Activated CD8-positive, alpha-beta memory T cell treated with anti-CD3 and anti-CD28 coated beads for 1 hour (primary cell): ENCODE measurements around the gene IL17A.

ENCODE experiments used
- DNase-seq, 2 donors: peaks; one replicate each; pipeline ENCODE4 v3.0.0-alpha.2; 2020; ENCODE audit warnings: low read depth in 1 of 2; ENCODE audit errors: extremely low read depth in 1 of 2

Gene IL17A

DNA sequence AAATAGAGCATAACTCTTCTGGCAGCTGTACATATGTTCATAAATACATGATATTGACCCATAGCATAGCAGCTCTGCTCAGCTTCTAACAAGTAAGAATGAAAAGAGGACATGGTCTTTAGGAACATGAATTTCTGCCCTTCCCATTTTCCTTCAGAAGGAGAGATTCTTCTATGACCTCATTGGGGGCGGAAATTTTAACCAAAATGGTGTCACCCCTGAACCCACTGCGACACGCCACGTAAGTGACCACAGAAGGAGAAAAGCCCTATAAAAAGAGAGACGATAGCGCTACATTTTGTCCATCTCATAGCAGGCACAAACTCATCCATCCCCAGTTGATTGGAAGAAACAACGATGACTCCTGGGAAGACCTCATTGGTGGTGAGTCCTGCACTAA lies at the start of gene IL17A:
IL17A (plus strand) TSS at position 301 of the 400 bp plus-strand sequence; CDS start at position 358, 57 bp downstream.
- DNase-seq = no peak

DNA sequence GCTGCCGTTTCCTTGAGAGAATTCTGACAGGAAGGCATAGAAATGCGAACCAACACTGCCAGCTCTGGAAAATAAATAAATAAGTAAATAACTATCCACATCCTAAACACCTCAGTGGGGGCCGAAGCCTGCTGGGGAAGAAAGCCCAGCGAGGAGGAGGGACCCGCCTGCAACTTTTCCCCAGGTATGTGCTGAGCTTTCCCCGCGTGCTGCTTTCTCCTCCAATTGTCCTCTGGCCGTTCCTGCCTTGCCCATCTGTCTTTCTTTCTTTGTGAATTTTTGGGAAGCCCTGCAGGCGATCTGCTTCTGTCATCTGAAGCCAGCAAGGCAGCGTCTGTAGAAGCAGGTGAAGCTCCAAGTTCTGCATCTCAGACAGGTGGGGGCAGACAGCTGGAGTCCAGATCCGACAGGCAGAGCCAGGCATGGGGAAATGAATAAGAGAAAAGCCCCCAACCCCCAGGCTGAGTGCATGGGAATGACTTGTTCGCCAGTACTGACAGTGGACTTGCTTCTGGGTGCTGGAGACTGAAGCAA lies 49.2 kb upstream of the IL17A start:
- DNase-seq = no peak

DNA sequence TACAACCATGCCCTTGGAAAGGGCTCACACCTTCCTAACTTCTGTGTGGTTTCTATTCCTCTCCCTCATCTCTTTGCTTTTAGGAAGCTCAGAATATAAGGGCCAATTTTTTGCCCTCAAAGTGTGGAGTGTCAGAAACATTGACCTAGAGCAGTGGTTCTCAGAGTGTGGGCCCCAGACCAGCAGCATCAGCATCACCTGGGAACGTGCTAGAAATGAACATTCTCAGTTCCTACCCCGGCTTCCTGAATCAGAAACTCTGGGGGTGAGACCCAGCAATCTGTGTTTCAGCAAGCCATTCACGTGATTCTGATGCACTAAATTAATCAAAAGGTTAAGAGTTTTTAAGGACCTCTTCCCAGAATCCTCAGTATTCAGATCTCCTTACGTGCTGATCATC lies 47.9 kb upstream of the IL17A start:
- DNase-seq = no peak

DNA sequence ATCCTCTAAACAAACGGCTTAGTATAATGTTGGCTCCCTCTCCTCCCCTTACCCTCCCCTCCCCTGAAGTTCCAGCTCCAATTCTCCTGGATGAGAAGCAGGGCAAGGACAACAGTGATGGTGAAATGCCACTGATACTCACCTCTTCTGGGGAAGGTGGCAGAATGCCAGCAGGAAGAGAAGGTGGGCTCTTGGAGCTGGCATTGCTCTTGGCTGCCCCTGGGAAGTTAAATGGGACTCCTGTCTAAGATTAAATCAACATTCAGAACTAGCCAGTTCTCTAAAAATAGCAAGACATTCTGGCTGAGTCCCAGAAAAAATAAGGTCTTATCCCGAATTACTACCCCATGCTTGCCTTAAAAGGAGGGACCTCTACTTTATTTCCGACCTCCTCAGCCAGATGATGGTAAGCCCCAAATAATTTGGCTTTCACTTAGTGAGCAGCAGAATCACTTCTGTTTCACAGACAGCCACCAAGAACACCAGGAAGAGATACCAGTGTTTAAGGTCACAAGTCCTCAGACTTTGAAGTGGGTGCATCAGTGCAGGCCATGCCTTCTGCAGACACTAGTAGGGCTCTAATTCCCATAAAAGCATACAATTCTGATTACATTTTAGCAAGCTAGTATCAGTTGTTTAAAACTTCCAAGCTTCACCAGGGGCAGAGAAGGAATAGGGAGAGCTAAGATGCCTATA lies 46.0 kb upstream of the IL17A start:
- no peak for DNase-seq

DNA sequence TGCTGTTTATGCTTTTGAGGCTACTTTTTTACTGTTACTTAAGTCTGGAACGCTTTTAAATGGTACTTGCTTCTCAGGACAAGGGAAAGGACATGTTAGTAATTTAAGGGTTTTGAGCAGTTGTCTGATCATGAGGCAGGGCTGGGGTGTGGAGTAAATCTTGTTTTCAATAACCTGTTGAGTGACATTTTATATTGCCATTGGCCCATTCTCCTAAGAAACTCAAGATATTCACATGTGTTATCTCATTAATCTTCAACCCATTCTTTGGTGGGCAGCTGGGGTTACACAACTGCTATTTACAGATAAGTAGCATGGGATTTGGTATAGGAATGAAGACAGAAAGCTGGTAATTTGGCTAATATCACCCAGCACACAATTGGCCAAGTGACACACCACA lies 44.6 kb upstream of the IL17A start:
- no peak for DNase-seq

DNA sequence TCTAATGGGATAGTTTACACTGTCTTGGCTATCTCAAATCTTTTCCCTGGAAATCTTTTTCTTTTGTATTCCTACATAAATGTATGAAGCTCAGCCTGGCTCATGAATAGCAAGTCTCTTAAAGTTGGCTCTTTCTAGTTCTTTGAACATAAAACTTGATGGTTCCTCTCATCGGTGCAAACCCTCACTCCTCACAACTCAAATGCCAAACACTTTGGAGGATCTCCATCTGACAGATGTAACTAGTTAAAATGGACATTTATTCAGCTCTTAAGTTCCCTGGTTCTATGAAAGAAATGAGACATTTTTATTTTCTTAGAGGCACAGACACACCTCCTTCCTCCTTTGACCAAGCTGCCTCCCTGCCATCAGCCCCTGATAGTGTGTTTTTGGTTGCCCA lies 43.6 kb upstream of the IL17A start:
- no peak for DNase-seq

DNA sequence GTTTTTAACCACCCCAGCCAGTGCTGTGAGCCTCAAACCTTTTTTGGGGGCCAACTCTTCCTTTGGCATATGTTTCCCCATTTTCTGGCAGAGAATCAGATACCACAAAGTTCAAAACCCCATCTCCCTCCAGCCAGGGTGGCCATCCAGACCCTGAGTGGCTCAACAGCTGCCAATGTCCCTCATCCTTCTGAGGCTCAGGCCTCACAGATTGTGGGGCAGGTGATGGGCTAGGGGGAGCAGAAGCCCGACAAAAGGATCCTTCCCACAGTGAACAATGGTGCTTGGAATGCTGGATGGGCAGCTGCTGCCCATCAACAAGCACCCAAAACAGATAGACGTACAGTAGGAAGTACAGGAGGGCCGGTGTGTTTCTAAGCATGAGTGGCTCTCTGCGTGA lies 42.6 kb upstream of the IL17A start:
- no peak for DNase-seq

DNA sequence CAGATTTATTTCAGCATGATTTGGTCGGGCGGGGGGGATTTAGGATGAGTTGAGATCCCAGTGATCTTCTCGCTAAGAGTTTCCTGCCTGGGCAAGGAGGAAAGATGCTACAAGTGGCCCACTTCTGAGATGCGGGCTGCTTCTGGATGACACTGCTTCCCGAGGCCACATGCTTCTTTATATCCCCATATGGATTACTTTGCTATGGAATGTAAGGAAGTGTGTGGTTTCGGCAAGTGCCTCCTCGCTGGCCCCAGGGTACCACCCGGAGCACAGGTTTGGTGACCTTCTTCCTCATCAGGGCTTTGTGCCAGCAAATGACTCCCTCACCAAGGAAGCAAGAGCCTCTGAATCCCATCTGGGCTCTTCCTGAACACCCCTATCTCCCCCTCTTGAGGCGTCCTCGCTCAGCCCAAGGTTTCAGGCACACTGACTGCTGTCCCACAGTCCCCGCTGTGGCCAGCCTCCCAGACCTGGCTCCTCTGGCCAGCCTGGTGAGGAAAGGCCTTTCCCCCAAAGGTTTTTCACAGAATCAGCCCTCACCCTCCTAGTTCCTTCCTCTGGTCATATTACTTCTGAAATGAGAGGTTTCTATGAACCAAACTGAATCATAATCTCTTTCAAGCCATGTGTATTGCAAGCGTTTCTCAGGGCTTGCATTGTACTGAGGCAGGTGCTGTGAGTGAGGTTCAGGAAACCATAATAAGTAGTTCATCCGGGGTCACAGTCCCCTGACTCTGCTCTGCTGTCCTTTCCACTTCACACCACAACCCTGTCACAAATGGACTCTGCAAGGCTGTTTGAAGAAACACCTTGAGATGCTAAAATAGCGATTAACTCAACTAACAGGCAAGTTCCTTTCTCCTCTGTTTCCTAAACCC lies 41.7 kb upstream of the IL17A start:
- no peak for DNase-seq

DNA sequence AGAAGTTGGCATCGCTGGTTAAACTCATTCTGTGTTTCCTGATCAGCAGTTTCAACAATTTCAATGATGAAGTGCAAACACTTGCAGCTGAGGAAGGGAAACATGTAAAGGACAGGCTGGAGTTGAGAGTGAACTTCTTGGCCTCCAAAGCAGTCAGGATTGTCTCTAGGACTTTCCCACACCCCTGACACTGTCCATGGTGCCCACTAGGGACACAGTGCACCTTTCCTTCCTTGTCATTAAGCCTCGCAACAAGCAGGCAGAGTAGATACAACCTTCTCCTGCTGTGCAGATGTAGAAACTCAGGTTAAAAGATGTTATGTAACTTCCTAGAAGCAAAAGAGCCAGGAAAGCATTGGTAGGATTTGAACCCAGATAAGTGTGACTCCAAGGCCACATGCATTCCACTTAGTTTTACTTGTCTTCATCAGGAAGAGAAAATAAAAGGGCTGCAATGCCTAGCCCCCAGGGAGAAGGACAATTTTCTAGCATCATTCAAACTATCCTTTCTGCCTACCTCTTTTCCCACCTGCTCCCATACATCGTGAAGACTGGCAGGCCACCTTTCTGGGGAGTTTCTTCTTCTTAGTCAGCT lies 39.2 kb upstream of the IL17A start:
- DNase-seq = no peak

DNA sequence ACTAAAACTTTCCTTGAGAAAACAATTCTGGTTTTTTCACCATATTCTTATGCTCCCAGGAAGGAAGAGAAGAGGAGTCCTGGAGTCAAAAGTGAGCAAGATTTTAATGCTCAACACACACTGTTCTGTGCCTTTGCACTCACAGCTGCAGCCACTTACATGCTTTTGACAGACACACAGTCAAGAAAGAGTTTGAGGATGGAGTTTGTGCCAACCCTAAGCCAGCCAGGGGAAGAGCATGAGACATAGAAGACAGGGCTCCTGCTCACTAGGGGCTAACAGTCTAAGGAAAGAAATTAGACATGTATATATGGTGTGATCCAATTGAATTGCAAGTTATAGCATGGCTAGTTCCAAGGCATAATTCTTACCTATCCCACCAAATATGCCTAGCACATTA lies 37.1 kb upstream of the IL17A start:
- no peak for DNase-seq

DNA sequence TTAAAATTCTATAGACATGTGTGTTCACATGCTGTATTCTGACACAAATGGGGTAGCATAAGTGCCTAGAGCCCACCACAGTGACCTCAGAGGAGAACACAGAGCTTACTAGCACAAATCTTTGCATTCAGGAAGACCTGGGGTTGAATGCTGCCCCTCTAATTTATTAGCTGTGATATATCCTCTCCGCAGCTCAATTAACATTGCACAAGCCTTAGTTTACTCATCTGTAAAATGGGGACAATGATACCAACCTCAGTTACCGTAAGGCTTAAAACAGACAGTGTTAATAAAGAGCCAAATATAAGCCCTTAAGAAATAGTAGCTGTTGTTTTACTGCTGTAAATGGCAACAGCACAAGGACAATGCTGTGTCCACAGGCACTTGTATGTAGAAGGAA lies 36.2 kb upstream of the IL17A start:
- no peak for DNase-seq

DNA sequence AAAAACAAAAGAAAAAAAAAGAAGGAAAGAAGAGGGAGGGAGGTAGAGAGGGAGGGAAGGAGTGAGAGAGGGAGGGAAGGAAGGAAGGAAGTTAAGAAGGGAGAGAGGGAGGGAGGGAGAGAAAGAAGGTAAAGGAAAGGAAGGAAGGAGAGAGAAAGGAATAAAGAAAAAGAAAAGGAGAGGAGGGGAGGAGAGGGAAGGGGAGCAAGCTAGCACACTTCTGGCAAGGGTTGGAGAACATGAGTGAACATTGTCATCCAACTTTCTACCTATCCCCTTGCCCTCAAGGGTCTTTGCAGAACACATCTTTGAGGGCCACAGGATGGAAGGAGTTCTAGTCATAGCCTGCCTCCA lies 34.1 kb upstream of the IL17A start:
- no peak for DNase-seq

DNA sequence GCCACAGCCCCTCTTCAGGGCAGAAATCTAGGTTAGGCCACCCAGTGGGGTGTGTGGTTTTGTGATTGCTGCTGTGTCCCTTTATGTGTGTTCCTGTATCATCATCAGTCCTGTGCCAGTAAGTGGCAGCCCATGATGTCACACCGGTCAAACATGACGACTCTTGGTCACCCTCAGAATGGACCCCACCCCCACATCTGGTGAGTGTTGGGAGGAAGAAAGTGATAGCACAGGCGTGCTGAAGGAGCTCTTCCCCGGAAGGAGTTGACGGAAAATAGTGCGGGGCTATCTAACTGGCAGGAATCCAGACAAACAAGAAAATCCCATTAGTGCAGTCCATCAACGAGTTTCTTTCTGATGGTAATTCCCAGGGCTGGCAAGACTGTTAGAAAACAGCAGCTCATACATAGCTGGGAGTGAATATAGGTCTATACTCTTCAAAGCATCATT lies 33.4 kb upstream of the IL17A start:
- DNase-seq = no peak

DNA sequence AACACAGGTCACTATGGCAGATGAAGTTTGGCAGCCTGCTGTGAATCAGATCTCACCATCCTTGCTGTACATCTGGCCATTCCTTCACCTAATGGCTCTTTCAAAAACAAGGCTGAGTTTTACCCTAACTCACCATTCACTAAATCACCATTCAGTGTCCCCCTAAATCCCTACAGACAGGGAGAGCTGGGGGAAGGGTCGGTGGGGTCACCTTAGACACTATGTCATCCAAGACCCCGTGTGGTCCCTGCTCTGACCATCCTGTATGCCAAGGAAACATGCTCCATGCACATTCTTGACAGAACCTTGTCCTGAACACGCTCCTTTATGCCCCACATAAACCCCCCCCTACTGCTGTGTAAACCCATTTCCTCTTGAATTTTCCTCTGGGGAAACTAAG lies 31.8 kb upstream of the IL17A start:
- no peak for DNase-seq

DNA sequence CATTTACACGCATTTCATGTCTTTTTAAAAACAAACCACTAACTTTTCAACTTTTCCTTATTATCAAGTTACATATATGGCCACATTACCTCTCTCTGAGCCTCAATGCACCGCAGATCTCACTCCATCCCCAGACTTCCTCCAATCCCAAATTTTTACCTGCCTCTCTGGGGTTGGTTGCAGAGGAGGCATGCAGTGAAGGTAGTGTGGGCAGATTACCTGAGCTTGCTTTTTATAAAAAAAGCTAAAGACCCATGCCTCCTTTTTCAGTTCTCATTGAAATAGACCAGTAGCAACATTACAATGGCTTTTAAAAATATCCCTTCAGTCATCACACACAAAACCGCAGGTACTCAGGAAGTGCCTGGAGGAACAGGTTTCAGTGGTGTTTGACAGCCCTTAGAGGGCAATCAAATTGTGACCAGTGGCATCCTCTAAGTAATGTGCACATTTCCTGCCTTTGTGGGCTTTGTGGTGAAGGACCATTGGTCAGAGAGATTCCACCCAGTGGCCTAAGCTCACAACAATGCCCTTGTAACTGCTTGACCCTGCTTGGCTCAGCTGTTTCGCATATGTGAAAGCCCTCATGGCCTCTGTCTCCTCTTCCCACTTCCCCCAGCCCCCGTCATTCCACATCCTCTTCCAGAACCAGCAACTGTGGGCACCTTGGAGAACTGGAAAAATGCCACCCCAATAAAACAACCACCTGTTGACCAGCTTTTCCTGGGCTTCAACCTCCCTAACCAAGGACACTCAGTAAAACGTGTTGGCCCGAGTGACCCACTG lies 30.2 kb upstream of the IL17A start:
- no peak for DNase-seq

DNA sequence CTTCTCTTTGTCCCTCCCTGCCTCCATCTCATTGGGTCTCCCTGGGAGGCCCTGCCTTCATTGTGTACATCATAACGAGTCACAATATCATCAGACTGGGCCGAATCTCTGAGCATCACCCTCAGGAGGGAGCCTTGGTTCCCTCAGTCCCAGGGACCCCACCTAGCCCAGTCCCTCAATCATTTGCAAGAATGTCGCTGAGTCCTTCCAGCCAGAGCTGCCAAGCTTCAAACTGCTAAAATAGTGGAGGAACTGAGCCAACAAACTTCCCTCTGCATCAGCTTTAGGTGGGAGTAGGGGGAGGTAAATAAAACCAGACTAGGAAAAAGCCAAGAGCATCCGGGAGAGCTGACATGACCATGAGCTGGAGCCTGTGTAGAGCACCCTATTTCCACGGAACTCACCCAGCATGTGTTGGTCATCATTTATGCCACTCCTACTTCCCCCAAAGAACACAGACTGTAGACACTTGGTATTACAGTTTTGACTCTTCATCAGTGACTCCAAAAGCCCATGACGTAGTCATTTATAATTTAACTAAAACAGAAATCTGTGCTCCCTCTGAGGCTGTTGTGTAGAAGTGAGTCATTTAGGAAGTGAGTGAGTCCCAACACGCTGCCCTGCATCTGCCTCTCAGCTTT lies 28.8 kb upstream of the IL17A start:
- no peak for DNase-seq

DNA sequence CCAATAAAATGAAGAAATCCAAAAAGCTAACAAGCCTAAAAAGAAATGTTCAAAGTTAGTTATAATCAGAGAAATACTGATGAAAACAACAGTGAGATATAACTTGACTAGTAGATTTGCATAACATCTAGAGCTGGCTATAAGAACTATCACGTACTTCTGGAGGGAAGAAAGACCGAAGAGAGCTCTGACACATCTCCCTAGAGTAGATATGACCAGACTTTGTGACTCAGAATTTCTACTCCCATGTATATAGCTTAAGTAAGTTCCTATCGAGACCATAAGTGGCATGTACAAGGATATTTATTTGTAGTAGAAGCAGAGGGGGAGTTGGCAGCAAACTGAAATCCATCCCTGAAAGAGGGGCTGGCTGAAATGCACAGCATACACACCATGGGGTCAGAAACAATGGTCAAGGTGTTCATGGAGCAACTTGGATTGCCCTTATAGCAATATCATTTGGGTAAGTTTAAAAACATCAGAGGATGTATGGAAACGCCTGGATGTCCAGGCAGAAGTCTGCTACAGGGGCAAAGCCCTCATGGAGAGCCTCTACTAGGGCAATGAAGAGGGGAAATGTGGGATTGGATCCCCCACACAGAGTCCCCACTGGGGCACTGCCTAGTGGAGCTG lies 25.6 kb upstream of the IL17A start:
- DNase-seq = no peak

DNA sequence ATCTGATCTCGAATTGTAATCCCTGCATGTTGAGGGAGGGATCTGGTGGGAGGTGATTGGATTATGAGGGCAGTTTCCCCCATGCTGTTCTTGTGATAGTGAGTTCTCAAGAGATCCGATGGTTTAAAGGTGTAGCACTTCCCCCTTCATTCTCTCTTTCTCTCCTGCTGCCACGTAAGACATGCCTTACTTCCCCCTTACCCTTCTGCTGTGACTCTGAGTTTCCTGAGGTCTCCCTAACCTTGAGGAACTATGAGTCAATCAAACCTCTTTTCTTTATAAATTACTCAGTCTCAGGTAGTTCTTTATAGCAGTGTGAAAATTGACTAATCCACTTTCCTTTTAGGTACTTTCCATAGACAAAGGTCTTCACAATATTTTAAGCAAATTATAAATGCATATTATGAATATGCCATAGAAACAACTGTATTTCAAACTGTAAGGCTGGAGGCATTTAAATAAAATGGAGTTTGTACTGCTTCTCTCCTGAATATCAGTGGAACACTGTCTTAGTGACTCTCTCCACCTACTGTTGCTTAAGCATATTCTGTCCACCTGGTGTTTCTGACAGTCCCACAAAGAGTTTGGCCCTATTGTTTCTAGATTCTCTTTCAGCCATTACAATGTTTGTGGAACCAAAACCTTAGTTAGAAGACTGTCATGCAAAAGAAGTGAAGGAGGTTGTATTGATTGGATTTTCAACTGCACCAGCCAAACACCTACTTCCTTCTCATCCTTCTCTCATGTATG lies 24.3 kb upstream of the IL17A start:
- no peak for DNase-seq
